Memory B cell (primary cell): ENCODE measurements around the gene ANLN.
"Not testable (repeated sequence)": the region's sequence is repeated elsewhere in the genome, so short reads cannot be mapped to it uniquely, and the experiment has no call there.

Experiments
- ATAC-seq: fragments of 150-1000 bp; cut with Tn5 transposase; 2 replicates; pipeline ENCODE4 v1.10.0; 2021; ENCODE audit warnings: low read depth, mild to moderate bottlenecking, moderate library complexity
- DNase-seq, 2 donors: peaks; one replicate each; pipeline ENCODE4 v3.0.0; 2022; ENCODE audit warnings: low spot score in 2 of 2
- H3K27ac Mint-ChIP-seq: one replicate; pipeline ENCODE4 v1.8.0; 2022; ENCODE audit warnings: mild to moderate bottlenecking, moderate library complexity, mixed read lengths
- H3K27me3 Mint-ChIP-seq: one replicate; pipeline ENCODE4 v1.8.0; 2022; ENCODE audit warnings: mixed read lengths
- H3K36me3 Mint-ChIP-seq: one replicate; pipeline ENCODE4 v1.8.0; 2022; ENCODE audit warnings: mild to moderate bottlenecking, mixed read lengths
- H3K4me1 Mint-ChIP-seq: one replicate; pipeline ENCODE4 v1.8.0; 2022; ENCODE audit warnings: mixed read lengths
- H3K4me3 Mint-ChIP-seq: one replicate; pipeline ENCODE4 v1.8.0; 2022; ENCODE audit warnings: mild to moderate bottlenecking, moderate library complexity, mixed read lengths
- H3K9me3 Mint-ChIP-seq: one replicate; pipeline ENCODE4 v1.8.0; 2022; ENCODE audit warnings: mixed read lengths

The ANLN gene

GRCh38 chr7:36453769-36454168 lies 64.1 kb downstream of the ANLN start:
- Mint-ChIP-seq H3K36me3 (no peaks in the 10 kb centered on the region), H3K4me3 (no peak overlapping the region), H3K27me3 (no peaks in the 10 kb centered on the region), H3K4me1 (no peaks in the 10 kb centered on the region), H3K27ac (no peak overlapping the region), H3K9me3 (no peaks in the 10 kb centered on the region)
- ATAC-seq (no peak), DNase-seq (no peak)

- Mint-ChIP-seq H3K36me3 (no peaks in the 10 kb centered on the region), H3K27me3 (no peaks in the 10 kb centered on the region), H3K4me3 (no peak overlapping the region), H3K9me3 (no peaks in the 10 kb centered on the region), H3K27ac (no peak overlapping the region), H3K4me1 (no peaks in the 10 kb centered on the region)
- no peak for ATAC-seq
- no peak for DNase-seq
These were observed 66.0 kb downstream of the ANLN start for GRCh38 chr7:36455646-36456045.

- Mint-ChIP-seq H3K36me3 (no peaks in the 10 kb centered on the region), H3K4me1 (no peaks in the 10 kb centered on the region), H3K27me3 (no peaks in the 10 kb centered on the region), H3K4me3 (no peak overlapping the region), H3K9me3 (no peaks in the 10 kb centered on the region), H3K27ac (no peak overlapping the region)
- no peak for ATAC-seq
- no peak for DNase-seq
These were observed 66.5 kb downstream of the ANLN start for GRCh38 chr7:36456138-36456537.

GRCh38 chr7:36456548-36456947 lies 66.9 kb downstream of the ANLN start:
- H3K4me1 Mint-ChIP-seq, result no peaks in the 10 kb centered on the region
- H3K4me3 Mint-ChIP-seq, result no peak overlapping the region
- no peaks in the 10 kb centered on the region for H3K36me3 Mint-ChIP-seq
- no peaks in the 10 kb centered on the region for H3K27me3 Mint-ChIP-seq
- H3K27ac Mint-ChIP-seq, result no peak overlapping the region
- DNase-seq (no peak), ATAC-seq (no peak)
- no peaks in the 10 kb centered on the region for H3K9me3 Mint-ChIP-seq

- H3K27me3 Mint-ChIP-seq, result peaks cover 1% of the 10 kb centered on the region
- H3K36me3 Mint-ChIP-seq, result no peaks in the 10 kb centered on the region
- no peak overlapping the region for H3K27ac Mint-ChIP-seq
- H3K4me1 Mint-ChIP-seq, result no peaks in the 10 kb centered on the region
- H3K9me3 Mint-ChIP-seq, result no peaks in the 10 kb centered on the region
- H3K4me3 Mint-ChIP-seq, result no peak overlapping the region
- no peak for ATAC-seq
- no peak for DNase-seq
These were observed 69.7 kb downstream of the ANLN start for GRCh38 chr7:36459236-36459960.

- peaks cover 3% of the 10 kb centered on the region for H3K27me3 Mint-ChIP-seq
- DNase-seq (no peak), ATAC-seq (no peak)
- H3K36me3 Mint-ChIP-seq, result no peaks in the 10 kb centered on the region
- no peaks in the 10 kb centered on the region for H3K9me3 Mint-ChIP-seq
- H3K4me1 Mint-ChIP-seq, result no peaks in the 10 kb centered on the region
- H3K27ac Mint-ChIP-seq, result no peak overlapping the region
- no peak overlapping the region for H3K4me3 Mint-ChIP-seq
These were observed 71.3 kb downstream of the ANLN start for GRCh38 chr7:36460811-36461429.

GRCh38 chr7:36462551-36463137 lies 73.0 kb downstream of the ANLN start:
- Mint-ChIP-seq H3K27ac (no peak overlapping the region), H3K27me3 (peaks cover 7% of the 10 kb centered on the region), H3K4me1 (no peaks in the 10 kb centered on the region), H3K36me3 (no peaks in the 10 kb centered on the region), H3K4me3 (no peak overlapping the region), H3K9me3 (peaks cover 3% of the 10 kb centered on the region)
- DNase-seq (no peak), ATAC-seq (no peak)

GRCh38 chr7:36464271-36464670 lies 74.6 kb downstream of the ANLN start:
- Mint-ChIP-seq H3K27me3 (peaks cover 8% of the 10 kb centered on the region), H3K36me3 (no peaks in the 10 kb centered on the region), H3K4me1 (no peaks in the 10 kb centered on the region), H3K27ac (no peak overlapping the region), H3K4me3 (no peak overlapping the region), H3K9me3 (peaks cover 3% of the 10 kb centered on the region)
- ATAC-seq (no peak), DNase-seq (no peak)

- H3K9me3 Mint-ChIP-seq, result not testable (repeated sequence)
These were observed 76.3 kb downstream of the ANLN start for GRCh38 chr7:36466001-36466400.

GRCh38 chr7:36468370-36469101 lies 78.9 kb downstream of the ANLN start:
- Mint-ChIP-seq H3K36me3 (no peaks in the 10 kb centered on the region), H3K4me3 (no peak overlapping the region), H3K27me3 (peaks cover 15% of the 10 kb centered on the region), H3K27ac (no peak overlapping the region), H3K9me3 (peaks cover 3% of the 10 kb centered on the region), H3K4me1 (no peaks in the 10 kb centered on the region)
- DNase-seq (no peak), ATAC-seq (no peak)

More at GRCh38 chr7:36466001-36466400, 76.3 kb downstream of the ANLN start:
- not testable (repeated sequence) for H3K4me3 Mint-ChIP-seq, H3K36me3 Mint-ChIP-seq, H3K27ac Mint-ChIP-seq, H3K4me1 Mint-ChIP-seq, DNase-seq, ATAC-seq
- H3K27me3 Mint-ChIP-seq, result peaks cover 14% of the 10 kb centered on the region

GRCh38 chr7:36469236-36469635 lies 79.6 kb downstream of the ANLN start:
- Mint-ChIP-seq H3K36me3 (no peaks in the 10 kb centered on the region), H3K27me3 (peaks cover 18% of the 10 kb centered on the region), H3K4me1 (no peaks in the 10 kb centered on the region), H3K27ac (no peak overlapping the region), H3K9me3 (peaks cover 3% of the 10 kb centered on the region), H3K4me3 (no peak overlapping the region)
- no peak for ATAC-seq
- DNase-seq, result no peak

- no peak overlapping the region for H3K4me3 Mint-ChIP-seq
- H3K36me3 Mint-ChIP-seq, result no peaks in the 10 kb centered on the region
- H3K27me3 Mint-ChIP-seq, result peaks cover 14% of the 10 kb centered on the region
- H3K4me1 Mint-ChIP-seq, result no peaks in the 10 kb centered on the region
- H3K9me3 Mint-ChIP-seq, result no peaks in the 10 kb centered on the region
- no peak overlapping the region for H3K27ac Mint-ChIP-seq
- ATAC-seq, result no peak
- DNase-seq, result no peak
These were observed 82.6 kb downstream of the ANLN start for GRCh38 chr7:36472141-36472729.

- H3K27ac Mint-ChIP-seq, result no peak overlapping the region
These were observed 84.0 kb downstream of the ANLN start for GRCh38 chr7:36473454-36474282.

More at GRCh38 chr7:36473454-36474282, 84.0 kb downstream of the ANLN start:
- no peaks in the 10 kb centered on the region for H3K4me1 Mint-ChIP-seq
- ATAC-seq, result no peak
- no peak overlapping the region for H3K4me3 Mint-ChIP-seq
- DNase-seq, result no peak
- no peaks in the 10 kb centered on the region for H3K36me3 Mint-ChIP-seq
- H3K9me3 Mint-ChIP-seq, result no peaks in the 10 kb centered on the region
- peaks cover 14% of the 10 kb centered on the region for H3K27me3 Mint-ChIP-seq
